Stimulated activated naive CD8-positive, alpha-beta T cell treated with anti-CD3 and anti-CD28 coated beads, Interleukin-15, amount 100 ng/mL, for 72 hours (primary cell): ENCODE measurements around the gene SERPINB5.
"Not testable (repeated sequence)": the region's sequence is repeated elsewhere in the genome, so short reads cannot be mapped to it uniquely, and the experiment has no call there.

Experiments used
- ATAC-seq: fragments of 150-1000 bp; cut with Tn5 transposase; 2 replicates; pipeline ENCODE4 v1.10.0; 2021; ENCODE audit warnings: mild to moderate bottlenecking, moderate library complexity
- DNase-seq, 2 donors: peaks; one replicate each; pipeline ENCODE4 v3.0.0; 2021 to 2022
- H3K27ac Mint-ChIP-seq, 2 donors: one replicate each; pipeline ENCODE4 v1.8.0; 2022; ENCODE audit warnings: mild to moderate bottlenecking in 2 of 2, mixed read lengths in 2 of 2, moderate library complexity in 2 of 2
- H3K27me3 Mint-ChIP-seq: one replicate; pipeline ENCODE4 v1.8.0; 2022; ENCODE audit warnings: mixed read lengths
- H3K4me1 Mint-ChIP-seq: one replicate; pipeline ENCODE4 v1.8.0; 2022; ENCODE audit warnings: mild to moderate bottlenecking, mixed read lengths
- H3K4me3 Mint-ChIP-seq, 2 donors: one replicate each; pipeline ENCODE4 v1.8.0; 2022; ENCODE audit warnings: mild to moderate bottlenecking in 2 of 2, mixed read lengths in 2 of 2, moderate library complexity in 1 of 2
- H3K9me3 Mint-ChIP-seq, 2 donors: one replicate each; pipeline ENCODE4 v1.8.0; 2022; ENCODE audit warnings: mixed read lengths in 2 of 2

Gene SERPINB5

DNA sequence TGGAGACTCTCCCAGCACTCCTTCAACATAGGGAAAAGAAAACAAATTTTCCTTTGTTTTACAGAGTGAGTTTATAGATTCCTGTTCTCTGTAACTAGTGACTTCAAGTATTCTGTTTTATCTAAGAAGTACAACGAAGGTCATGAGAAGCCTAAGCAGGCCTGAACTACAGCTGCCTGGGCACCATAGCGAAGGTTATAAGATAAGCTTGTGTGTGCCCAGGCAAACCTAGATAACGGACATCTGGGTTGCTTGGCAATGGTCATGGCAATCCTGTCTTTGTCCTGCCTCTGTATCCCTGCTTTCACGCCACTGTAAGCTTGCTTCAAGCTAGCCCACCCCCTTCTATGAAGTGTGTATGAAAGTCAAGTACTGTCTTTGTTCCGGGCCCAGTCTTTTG is 24.0 kb upstream of the SERPINB5 start:
- H3K9me3 Mint-ChIP-seq, ATAC-seq, H3K27me3 Mint-ChIP-seq, H3K4me1 Mint-ChIP-seq, H3K4me3 Mint-ChIP-seq, H3K27ac Mint-ChIP-seq, DNase-seq: not testable (repeated sequence)

DNA sequence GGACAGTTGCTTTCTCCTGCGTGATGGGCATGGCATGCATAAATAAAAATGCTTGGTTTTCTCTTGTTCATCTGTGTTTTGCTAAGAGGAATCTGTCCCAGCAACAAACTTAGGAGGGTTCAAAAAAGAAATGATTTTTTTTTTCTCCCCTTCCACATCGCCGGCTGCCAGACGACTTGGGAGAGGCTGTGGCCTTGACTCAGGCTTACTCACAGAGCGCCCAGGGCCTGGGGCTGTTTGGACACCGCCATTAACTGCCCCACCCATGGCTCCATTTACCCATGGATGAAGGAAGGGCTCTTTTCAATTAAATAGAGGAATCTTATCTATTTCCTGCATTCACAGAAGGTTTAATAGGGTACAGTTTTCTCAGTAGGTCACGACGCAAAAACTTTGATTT is 22.3 kb upstream of the SERPINB5 start:
- H3K27ac Mint-ChIP-seq = no peak overlapping the region
- DNase-seq (no peak), ATAC-seq (no peak)
- no peaks in the 10 kb centered on the region for H3K4me1 Mint-ChIP-seq
- no peak overlapping the region for H3K4me3 Mint-ChIP-seq
- H3K9me3 Mint-ChIP-seq = no peaks in the 10 kb centered on the region
- no peaks in the 10 kb centered on the region for H3K27me3 Mint-ChIP-seq

DNA sequence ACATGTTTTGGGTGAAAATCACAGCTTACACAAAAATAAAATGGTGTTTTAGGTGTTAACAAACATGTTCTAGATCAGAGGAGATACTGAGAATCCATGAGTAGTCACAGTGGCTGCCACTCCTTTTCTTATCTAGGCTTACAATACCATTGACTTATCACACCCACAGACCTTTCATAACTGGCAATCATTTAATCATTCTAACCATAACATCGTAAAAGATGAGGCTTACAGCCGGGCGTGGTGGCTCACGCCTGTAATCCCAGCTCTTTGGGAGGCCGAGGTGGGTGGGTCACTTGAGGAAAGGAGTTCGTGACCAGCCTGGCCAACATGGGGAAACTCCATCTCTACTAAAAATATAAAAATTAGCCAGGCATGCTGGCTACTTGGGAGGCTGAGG is 18.8 kb upstream of the SERPINB5 start:
- Mint-ChIP-seq H3K4me1 (no peaks in the 10 kb centered on the region), H3K27ac (no peak overlapping the region), H3K27me3 (peaks cover 7% of the 10 kb centered on the region), H3K4me3 (no peak overlapping the region), H3K9me3 (no peaks in the 10 kb centered on the region)
- ATAC-seq (no peak), DNase-seq (no peak)

GRCh38 chr18:63460414-63460813 is 16.3 kb upstream of the SERPINB5 start:
- no peak overlapping the region for H3K27ac Mint-ChIP-seq
- ATAC-seq = no peak
- no peak overlapping the region for H3K4me3 Mint-ChIP-seq
- no peak for DNase-seq
- no peaks in the 10 kb centered on the region for H3K9me3 Mint-ChIP-seq
- peaks cover 6% of the 10 kb centered on the region for H3K4me1 Mint-ChIP-seq
- peaks cover 22% of the 10 kb centered on the region for H3K27me3 Mint-ChIP-seq

DNA sequence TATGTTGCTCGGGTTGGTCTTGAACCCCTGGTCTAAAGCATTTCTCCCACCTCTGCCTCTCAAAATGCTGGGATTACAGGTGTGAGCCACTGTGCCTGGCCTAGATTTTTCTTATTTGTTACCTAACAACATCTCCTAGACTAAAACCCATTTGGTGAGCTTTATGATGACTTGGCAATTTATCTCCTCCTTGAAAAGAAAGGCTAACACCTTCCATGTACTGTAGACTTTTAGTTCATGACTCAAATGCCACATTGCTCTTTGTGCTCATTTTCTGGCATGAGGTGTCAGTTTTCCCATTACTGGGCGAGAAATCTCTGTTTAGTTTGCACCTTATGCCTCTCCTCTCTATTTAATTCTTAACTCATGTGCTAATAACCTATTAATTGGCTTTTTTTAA is 12.3 kb upstream of the SERPINB5 start:
- H3K27me3 Mint-ChIP-seq = peaks cover 22% of the 10 kb centered on the region
- no peaks in the 10 kb centered on the region for H3K9me3 Mint-ChIP-seq
- no peak overlapping the region for H3K27ac Mint-ChIP-seq
- H3K4me1 Mint-ChIP-seq = peaks cover 6% of the 10 kb centered on the region
- ATAC-seq (no peak), DNase-seq (no peak)
- no peak overlapping the region for H3K4me3 Mint-ChIP-seq

DNA sequence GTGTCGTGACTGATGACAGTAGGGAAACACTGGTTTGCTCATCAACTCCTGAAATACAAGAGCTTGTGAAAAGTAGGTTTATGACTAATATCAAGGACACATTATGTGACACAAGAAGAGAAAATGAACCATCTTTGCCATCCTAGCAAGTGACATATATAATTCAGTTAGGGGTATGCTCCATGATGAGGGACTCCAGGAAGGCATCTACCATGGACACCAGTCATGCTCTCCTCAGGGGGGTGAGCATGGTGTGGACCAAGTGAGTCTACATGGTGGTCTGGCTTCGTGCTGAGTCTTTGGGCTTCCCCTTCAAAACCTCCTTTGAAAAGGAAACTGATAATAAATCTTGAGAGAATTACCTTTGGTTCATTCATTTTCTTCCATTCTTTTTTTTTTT is 11.7 kb upstream of the SERPINB5 start:
- no peaks in the 10 kb centered on the region for H3K9me3 Mint-ChIP-seq
- H3K27ac Mint-ChIP-seq = no peak overlapping the region
- peaks cover 6% of the 10 kb centered on the region for H3K4me1 Mint-ChIP-seq
- DNase-seq (no peak), ATAC-seq (no peak)
- no peak overlapping the region for H3K4me3 Mint-ChIP-seq
- H3K27me3 Mint-ChIP-seq = peaks cover 22% of the 10 kb centered on the region

DNA sequence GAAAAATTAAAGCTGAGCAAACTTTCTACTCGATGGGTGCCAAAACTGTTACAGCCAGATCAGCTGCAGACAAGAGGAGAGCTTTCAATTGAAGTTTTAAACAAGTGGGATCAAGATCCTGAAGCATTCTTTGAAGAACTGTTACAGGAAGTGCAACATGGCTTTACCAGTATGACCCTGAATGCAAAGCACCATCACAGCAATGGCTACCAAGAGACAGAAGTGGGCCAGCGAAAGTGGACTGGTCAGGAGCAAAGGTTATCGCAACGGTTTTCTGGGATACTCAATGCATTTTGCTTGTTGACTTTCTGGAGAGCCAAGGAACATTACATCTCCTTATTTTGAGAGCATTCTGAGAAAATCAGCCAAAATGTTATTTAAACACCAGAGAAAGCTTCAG is 9.1 kb upstream of the SERPINB5 start:
- ATAC-seq (no peak), DNase-seq (no peak)
- Mint-ChIP-seq H3K9me3 (no peaks in the 10 kb centered on the region), H3K4me1 (peaks cover 6% of the 10 kb centered on the region), H3K4me3 (no peak overlapping the region), H3K27ac (no peak overlapping the region), H3K27me3 (peaks cover 25% of the 10 kb centered on the region)

DNA sequence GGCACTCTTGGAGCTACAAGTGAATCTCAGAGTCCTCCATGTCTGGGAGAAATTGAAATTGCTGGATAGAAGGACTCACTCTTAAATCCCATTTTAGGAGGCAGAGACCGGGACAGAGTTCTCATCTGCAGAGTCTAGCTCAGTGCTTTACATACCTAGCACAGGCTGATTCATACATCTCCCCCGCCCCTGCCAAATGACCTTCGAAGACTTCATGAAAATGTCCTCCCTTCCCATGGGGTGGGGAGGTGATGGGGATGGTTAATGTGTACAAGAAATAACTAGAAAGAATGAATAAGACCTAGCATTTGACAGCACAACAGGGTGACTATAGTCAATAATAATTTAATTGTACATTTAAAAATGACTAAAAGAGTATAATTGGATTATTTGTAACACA is 8.2 kb upstream of the SERPINB5 start:
- Mint-ChIP-seq H3K4me3 (no peak overlapping the region), H3K4me1 (peaks cover 6% of the 10 kb centered on the region), H3K27me3 (peaks cover 22% of the 10 kb centered on the region), H3K27ac (no peak overlapping the region), H3K9me3 (no peaks in the 10 kb centered on the region)
- no peak for ATAC-seq
- DNase-seq = no peak

GRCh38 chr18:63470751-63471150 is 6.0 kb upstream of the SERPINB5 start:
- H3K27ac Mint-ChIP-seq = no peak overlapping the region
- H3K9me3 Mint-ChIP-seq = no peaks in the 10 kb centered on the region
- no peak for ATAC-seq
- peaks cover 23% of the 10 kb centered on the region for H3K27me3 Mint-ChIP-seq
- DNase-seq = no peak
- no peaks in the 10 kb centered on the region for H3K4me1 Mint-ChIP-seq
- no peak overlapping the region for H3K4me3 Mint-ChIP-seq

DNA sequence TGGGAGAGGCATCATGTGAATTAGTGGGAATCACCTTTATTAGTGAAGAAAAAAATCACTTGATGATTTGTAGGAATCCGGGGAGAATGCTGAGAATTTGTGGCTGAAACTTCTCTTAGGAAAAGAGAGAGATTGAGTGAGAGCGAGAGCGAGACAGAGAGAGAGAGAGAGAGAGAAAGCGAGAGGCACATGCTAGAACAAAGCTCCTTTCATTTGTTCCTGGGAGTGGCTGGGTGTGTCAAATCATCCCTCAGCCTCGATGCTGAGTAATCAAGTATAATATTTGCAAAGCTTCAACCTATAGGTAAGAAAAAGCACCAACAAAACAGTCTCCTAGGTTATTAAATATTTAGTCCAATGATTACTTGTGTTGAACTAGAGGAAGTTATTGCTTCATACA is 4.4 kb upstream of the SERPINB5 start:
- Mint-ChIP-seq H3K4me1 (no peaks in the 10 kb centered on the region), H3K9me3 (no peaks in the 10 kb centered on the region), H3K27ac (no peak overlapping the region), H3K27me3 (peaks cover 24% of the 10 kb centered on the region), H3K4me3 (no peak overlapping the region)
- DNase-seq (no peak), ATAC-seq (no peak)

GRCh38 chr18:63477200-63477599 is 442 bp downstream of the SERPINB5 start:
- H3K4me3 Mint-ChIP-seq = no peak overlapping the region
- no peak overlapping the region for H3K27ac Mint-ChIP-seq
- no peaks in the 10 kb centered on the region for H3K4me1 Mint-ChIP-seq
- DNase-seq (no peak), ATAC-seq (no peak)
- H3K9me3 Mint-ChIP-seq = no peaks in the 10 kb centered on the region
- H3K27me3 Mint-ChIP-seq = peaks cover 34% of the 10 kb centered on the region

DNA sequence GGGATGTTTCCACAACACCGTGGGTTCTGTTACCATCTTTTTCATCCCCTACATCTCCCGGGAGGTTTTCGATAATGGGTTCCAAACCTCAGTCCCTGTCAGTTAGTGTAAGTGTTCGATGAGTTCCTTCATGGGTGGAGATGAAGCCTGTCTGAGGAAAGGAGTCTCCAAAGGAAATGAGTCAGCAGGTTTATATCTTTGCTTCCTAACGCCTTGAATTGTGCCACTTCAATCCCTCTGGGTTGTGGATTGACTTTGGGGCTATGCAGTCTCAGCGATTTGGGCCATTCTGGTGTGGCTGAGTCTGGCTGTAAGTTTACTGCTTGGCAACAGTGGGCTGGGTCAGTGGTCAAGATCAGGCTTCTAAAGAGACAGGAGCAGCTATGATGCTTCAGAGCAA is 1.2 kb downstream of the SERPINB5 start:
- Mint-ChIP-seq H3K27ac (no peak overlapping the region), H3K4me1 (no peaks in the 10 kb centered on the region), H3K9me3 (no peaks in the 10 kb centered on the region), H3K4me3 (no peak overlapping the region), H3K27me3 (peaks cover 34% of the 10 kb centered on the region)
- ATAC-seq (no peak), DNase-seq (no peak)

- H3K4me1 Mint-ChIP-seq = no peaks in the 10 kb centered on the region
- H3K4me3 Mint-ChIP-seq = no peak overlapping the region
- H3K27me3 Mint-ChIP-seq = peaks cover 28% of the 10 kb centered on the region
- H3K27ac Mint-ChIP-seq = no peak overlapping the region
- no peak for ATAC-seq
- H3K9me3 Mint-ChIP-seq = no peaks in the 10 kb centered on the region
- DNase-seq = no peak
These were observed 3.1 kb downstream of the SERPINB5 start for GRCh38 chr18:63479826-63480225.

DNA sequence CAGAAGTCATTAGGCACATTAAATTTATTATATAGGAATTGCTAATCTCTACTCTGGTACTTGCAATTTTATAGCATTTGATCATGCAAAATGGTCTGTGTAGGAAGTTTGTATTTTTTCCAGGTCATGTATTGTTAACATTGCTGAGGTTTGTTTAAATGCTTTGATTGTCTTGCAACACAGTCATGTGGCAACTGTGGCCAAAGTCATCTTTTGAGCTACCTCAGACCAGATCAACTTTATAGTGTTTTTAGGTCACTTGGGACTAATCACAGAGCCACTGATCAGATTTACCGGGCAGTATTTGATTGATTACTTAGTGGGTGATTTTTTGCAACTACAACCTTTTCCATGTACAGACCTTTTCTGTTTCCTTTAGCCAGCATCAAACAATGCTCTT is 3.7 kb downstream of the SERPINB5 start:
- Mint-ChIP-seq H3K4me3 (no peak overlapping the region), H3K27me3 (peaks cover 21% of the 10 kb centered on the region), H3K27ac (no peak overlapping the region), H3K9me3 (no peaks in the 10 kb centered on the region), H3K4me1 (no peaks in the 10 kb centered on the region)
- DNase-seq (no peak), ATAC-seq (no peak)

GRCh38 chr18:63480915-63481314 is 4.2 kb downstream of the SERPINB5 start:
- ATAC-seq (no peak), DNase-seq (no peak)
- H3K27me3 Mint-ChIP-seq = peaks cover 18% of the 10 kb centered on the region
- H3K4me1 Mint-ChIP-seq = no peaks in the 10 kb centered on the region
- no peak overlapping the region for H3K27ac Mint-ChIP-seq
- H3K4me3 Mint-ChIP-seq = no peak overlapping the region
- H3K9me3 Mint-ChIP-seq = no peaks in the 10 kb centered on the region

DNA sequence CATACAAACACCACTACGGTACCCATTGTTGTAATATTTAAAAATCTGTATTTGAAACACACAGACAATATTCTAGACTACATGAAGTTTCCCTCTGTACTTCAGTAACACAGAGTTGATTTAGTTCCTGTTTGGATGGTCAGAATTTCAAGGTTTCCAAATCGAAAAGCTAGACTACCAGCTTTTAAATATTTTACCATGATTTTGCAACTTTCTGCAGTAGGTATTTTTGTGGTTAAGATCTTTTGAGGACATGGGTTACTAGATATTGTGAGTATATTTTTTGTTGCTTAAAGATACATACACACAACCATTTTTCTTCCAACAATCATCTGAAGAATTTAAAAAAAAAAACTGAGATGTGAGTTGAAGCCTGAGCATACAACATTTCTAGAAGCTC is 10.9 kb downstream of the SERPINB5 start:
- Mint-ChIP-seq H3K4me3 (no peak overlapping the region), H3K9me3 (no peaks in the 10 kb centered on the region), H3K4me1 (no peaks in the 10 kb centered on the region), H3K27ac (no peak overlapping the region), H3K27me3 (peaks cover 18% of the 10 kb centered on the region)
- no peak for ATAC-seq
- DNase-seq = no peak

DNA sequence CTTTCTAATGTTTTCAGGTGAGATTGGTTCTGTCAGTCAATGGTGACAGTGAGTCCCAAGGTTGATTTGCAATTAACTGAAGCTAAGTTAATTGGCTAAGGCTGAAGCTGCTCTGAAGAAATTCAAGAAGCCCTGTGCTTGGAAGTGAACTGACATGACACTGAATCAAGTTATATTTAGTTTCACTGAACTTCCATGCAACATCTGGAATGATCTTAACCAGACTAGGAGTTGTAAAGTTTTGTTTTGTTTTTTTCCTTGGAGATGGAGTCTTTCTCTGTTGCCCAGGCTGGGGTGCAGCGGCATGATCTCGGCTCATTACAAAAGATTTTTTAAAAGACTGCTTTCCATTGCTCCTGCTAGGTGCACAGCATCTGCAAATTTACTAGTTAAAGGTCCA is 11.4 kb downstream of the SERPINB5 start:
- no peaks in the 10 kb centered on the region for H3K9me3 Mint-ChIP-seq
- DNase-seq (no peak), ATAC-seq (no peak)
- no peaks in the 10 kb centered on the region for H3K4me1 Mint-ChIP-seq
- peaks cover 18% of the 10 kb centered on the region for H3K27me3 Mint-ChIP-seq
- H3K27ac Mint-ChIP-seq = no peak overlapping the region
- H3K4me3 Mint-ChIP-seq = no peak overlapping the region

DNA sequence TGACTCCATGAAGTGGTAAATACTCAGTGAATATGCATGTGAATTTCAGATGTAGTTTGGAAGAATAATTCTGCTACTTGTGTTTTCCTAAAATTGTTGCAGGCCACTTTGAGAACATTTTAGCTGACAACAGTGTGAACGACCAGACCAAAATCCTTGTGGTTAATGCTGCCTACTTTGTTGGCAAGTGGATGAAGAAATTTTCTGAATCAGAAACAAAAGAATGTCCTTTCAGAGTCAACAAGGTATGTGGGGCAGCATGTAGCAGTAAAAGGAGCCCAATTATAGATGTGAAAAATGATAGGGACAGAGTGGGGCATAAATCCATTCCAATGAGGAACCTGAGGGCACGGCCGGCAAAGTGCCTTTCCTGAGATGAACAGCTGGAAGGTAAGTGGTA is 16.1 kb downstream of the SERPINB5 start:
- Mint-ChIP-seq H3K27ac (no peak overlapping the region), H3K4me1 (no peaks in the 10 kb centered on the region), H3K9me3 (no peaks in the 10 kb centered on the region), H3K4me3 (no peak overlapping the region), H3K27me3 (peaks cover 5% of the 10 kb centered on the region)
- ATAC-seq (no peak), DNase-seq (no peak)
